CD4-positive, alpha-beta T cell treated with Interleukin-6 at 100 ng/mL for 8 hours (primary cell): ENCODE results near the gene LIPC.

Experiments used
- DNase-seq: peaks from one replicate; pipeline ENCODE4 v3.0.0-alpha.2; 2020; ENCODE audit warnings: mixed read lengths, low spot score

LIPC gene

DNA sequence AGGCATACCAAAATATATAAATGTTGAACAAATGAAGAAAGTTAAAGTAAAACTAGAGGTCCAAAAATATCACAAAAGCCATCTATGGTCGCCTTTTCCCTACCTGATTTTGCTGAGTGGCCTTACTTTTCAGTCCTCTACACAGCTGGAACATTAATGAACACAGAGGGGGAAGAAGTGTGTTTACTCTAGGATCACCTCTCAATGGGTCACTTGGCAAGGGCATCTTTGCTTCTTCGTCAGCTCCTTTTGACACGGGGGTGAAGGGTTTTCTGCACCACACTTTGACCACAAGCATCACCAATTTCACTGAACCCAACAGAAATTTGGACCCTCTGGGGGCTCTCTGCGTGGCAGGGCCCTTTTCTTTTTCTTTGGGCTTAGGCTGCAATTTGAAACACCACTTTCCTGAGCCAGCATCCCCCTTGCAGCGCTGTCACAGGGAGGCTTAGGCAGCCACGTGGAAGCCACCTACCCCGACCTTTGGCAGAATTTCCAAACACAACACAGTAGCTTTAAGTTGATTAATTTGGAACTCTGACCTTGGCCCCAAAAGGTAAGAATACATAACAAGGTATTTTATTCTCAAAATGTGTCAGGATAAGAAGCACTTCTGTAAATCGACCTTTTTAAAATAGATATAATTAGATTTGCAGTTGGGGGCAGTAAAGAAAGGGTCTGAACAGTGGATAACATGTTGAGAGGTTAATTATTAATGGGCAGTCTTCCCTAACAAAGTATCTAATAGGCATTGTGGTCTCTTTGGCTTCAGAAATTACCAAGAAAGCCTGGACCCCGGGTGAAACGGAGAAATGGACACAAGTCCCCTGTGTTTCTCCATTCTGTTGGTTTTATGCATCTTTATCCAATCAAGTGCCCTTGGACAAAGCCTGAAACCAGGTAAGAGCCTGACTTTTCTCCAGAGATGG lies at the start of gene LIPC:
LIPC (plus strand) TSS at position 771 of the 929 bp plus-strand sequence; CDS start at position 813, 42 bp downstream.
- no peak for DNase-seq

DNA sequence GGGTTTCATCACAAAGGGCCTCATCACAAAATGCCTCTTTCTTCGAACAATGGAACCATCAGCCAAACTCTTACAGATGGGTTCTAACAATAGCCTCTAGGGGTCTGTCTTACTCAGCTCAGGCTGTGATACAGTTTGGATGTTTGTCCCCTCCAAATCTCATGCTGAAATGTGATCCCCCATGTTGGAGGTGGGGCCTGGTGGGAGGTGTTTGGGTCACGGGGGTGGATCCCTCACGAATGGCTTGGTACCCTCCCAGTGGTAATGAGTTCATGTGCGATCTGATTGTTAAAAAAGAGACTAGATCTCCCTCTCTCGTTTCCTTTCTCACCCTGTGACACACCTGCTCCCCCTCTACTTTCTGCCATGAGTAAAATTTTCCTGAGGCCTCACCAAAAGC lies 47.9 kb upstream of the LIPC start:
- DNase-seq, result no peak

DNA sequence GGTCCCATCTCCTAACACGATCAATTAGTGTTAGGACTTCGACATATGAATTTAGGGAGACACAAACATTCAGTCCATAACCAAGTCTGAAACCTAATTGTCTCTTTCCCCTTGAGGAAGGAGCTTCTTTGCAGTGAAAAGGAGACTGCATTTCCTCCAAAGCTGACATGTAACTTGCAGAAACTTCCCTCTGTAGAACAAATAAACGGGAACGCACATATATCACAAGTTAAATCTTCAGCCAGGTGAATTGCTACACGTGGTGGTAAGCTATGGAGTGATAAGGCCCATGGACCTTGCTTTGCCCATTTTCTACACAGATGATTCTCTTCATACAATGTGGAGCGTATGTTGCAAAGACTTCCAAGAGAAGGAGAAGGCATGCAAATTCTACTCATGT lies 47.1 kb upstream of the LIPC start:
- DNase-seq, result no peak

DNA sequence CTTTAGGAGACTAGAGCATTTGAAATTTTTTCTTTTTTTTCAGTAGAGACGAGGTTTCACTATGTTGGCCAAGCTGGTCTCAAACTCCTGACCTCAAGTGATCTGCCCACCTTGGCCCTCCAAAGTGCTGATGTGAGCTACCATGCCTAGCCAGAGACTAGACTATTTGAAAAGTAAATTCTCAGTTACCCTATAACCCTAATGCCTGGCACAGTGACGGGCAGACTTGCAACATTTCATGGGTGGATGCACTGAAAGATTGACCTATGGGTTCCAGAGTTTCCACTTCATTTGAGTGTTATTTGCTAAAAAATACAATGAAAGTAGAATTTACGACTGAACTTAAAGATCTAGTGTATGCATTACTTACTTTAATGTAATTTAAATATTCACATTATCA lies 45.7 kb upstream of the LIPC start:
- DNase-seq, result no peak

DNA sequence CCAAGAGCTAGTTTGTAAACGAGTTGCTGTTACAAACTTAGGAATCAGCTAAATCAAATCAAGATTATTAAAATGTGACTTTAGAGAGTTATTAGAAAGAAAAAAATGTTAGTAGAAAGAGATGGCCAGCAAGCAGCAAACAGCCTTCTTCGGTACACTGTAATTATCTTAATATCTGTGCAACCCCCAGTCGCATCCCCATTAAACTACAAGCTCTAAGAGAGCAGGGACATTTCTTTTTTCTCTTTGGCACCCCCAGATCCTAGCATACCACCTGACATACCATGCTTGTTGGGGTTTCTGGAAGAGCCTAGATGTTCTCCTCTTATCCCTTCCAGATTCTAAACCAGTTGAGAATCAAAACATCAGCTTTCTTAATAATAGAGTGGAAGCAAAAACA lies 45.1 kb upstream of the LIPC start:
- no peak for DNase-seq

DNA sequence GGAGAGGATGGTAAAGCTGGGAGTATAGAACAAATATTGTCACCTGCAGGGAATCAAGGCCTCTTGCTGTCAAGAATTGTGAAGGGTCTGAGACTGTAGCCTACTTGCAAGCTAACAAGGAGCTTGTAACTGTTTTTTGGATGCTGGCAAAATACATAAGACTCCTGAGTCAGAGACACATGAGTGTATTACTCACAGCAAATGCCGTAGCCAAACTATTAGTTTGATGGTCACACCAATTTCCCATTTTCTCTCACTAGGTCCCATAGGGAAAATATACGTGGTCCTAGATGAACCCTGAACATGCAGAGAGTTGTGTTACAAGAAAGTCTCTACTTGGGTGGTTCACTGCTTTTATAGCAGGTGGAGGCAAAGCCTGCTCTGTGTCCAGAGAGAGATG lies 44.7 kb upstream of the LIPC start:
- DNase-seq, result no peak

- no peak for DNase-seq
Measured at GRCh38 chr15:58388211-58388610, 43.6 kb upstream of the LIPC start.

- no peak for DNase-seq
Measured at GRCh38 chr15:58390118-58390517, 41.7 kb upstream of the LIPC start.

DNA sequence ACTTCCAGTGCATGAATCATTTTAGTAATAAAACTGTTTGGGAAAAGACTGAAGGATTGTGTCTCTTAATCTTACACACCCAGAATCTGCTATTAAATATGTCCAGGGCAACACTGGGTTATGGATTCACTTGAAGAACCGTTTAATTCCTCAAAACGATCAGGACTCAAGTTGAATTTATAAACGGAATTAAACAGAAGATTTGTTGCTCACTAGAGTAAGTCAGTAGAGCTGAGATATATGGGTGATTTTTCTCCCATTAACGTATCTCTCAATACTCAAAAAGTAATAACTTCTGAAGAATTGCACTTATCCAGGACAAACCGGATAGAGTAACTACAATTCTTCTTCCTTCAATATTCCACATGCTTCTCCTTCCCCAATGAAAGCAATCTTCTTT lies 41.1 kb upstream of the LIPC start:
- DNase-seq, result no peak

DNA sequence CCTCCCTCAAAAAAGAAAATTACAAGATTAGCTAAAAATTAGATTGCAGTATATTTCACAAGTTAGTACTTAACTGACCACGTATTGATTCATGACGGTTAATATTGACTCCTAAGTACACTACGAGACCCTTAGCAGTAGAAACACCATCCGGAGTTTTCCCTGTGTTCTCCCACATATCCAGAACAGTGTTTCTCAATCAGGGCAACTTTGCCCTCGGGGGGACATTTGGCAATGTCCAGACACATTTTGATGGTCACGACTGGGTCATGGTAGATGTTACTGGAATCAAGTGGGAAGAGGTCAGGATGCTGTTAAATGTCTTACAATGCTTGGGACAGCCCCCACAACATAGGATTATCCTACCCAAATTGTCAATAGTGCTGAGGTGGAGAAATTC lies 40.7 kb upstream of the LIPC start:
- no peak for DNase-seq

- no peak for DNase-seq
Measured at GRCh38 chr15:58392141-58392540, 39.6 kb upstream of the LIPC start.

DNA sequence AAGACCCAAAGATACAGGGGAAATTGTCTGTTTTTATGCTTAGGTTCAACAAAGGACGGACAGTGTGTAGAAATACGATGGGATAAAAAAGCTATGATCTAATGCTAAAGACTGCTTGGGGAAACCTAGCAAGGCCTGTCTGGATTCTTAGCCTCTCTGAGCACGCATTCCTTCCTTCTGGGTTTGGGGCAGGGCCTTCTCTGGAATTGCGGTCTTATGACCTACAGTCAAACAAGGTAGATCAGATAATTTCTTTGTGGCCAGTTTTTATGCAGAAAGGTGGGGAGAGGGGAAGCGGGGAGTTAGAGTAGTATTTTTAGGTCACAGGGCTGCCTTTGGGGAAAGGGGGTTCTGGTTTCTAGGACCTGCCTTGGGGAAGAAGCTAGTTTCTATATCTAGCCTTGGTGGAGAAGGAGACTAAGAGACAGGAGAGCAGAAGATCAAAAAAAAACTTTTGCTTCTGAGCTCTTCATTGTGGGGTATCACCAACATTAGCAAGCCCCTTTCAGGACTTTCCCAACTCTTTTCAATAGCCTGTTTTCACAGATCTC lies 39.1 kb upstream of the LIPC start:
- DNase-seq, result no peak

GRCh38 chr15:58393241-58393662 lies 38.5 kb upstream of the LIPC start:
- no peak for DNase-seq

- no peak for DNase-seq
Measured at GRCh38 chr15:58396181-58396580, 35.6 kb upstream of the LIPC start.

- DNase-seq, result no peak
Measured at GRCh38 chr15:58398071-58398470, 33.7 kb upstream of the LIPC start.

DNA sequence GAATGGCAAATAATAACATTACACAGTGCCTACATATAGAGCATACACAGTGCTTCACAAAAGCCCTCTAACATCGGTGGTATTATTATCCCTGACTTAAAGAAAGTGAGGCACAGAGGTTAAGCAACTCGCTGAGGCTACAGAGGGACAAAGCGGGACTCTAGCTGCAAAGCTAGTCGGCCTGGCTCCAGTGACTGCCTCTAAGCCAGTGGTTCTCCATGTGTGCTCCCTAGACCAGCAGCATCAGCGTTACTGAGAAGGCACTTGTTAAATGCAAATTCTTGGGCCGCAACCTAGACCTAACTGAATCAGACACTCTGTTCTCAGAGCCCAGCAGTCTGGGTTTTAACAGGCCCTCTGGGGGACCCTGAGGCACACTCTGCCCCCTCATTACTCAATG lies 33.1 kb upstream of the LIPC start:
- DNase-seq, result no peak

GRCh38 chr15:58399739-58400138 lies 32.1 kb upstream of the LIPC start:
- no peak for DNase-seq

DNA sequence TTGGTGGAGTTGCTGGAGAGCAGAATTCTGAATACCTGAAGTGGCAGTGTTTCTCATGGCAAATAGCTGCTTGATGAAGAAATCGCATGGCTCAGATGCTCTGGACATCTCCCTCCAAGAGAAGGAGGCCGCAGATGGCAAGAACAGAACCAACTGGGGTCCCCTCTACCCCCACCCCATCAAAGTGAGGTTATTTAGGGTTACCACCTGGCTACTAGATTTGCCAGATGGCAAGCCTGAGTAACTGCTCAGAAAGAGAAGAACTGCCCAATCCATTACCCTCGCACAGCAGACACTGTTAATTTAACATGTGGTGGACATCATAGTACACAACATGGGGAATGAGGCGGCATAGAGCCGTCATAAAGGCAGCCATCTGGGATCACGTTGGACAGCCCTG lies 30.5 kb upstream of the LIPC start:
- DNase-seq, result no peak

- no peak for DNase-seq
Measured at GRCh38 chr15:58401991-58402649, 29.7 kb upstream of the LIPC start.

- no peak for DNase-seq
Measured at GRCh38 chr15:58403581-58403980, 28.2 kb upstream of the LIPC start.

- no peak for DNase-seq
Measured at GRCh38 chr15:58404020-58404419, 27.8 kb upstream of the LIPC start.

DNA sequence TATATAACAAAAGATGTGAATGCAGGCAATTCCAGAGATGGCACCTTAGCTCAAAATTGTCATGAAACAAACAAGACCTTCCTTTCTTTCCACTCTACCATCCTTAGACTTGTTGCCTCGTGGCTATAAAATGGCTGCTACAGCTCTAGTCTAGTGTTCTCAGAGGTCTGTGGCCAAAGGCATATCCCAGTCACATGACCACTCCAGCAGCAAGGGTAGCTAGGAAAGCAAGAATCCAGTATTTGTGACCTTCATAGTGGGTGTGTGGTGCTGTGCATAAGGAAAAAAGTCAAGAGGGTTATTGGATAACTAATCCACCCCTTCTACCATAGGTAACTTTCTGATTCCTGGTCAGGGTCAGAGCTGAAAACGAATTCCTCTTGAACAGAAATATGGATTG lies 27.1 kb upstream of the LIPC start:
- DNase-seq, result no peak

DNA sequence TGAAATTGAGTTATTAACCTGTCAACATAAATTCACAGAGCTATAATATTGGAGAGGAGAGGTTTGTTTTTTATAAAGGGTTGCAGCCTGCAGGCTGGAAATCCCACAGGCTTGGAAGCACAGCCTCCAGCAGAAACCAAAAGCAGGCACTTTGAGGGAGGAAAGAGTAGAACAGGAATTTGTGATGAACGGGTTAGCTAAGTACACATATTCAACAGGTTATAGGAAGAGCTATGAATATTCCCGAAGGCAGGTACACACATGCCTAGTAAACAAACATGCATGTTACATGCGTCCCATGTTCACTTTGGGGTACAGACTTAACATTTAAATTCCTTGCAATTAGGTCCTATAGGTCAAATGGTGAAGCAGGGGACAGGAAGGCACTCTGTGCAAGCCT lies 25.9 kb upstream of the LIPC start:
- no peak for DNase-seq
